Loucy (cell line): Measurements from ENCODE around the gene TMEM14A.
"Not testable (repeated sequence)": the region's sequence is repeated elsewhere in the genome, so short reads cannot be mapped to it uniquely, and the experiment has no call there.

Experiments used
- EZH2phosphoT487 ChIP-seq: fragments of 200-600 bp; IDR thresholded peaks from 2 replicates; pipeline ENCODE4 v1.6.1; 2018; ENCODE audit warnings: antibody characterized with exemption, mild to moderate bottlenecking, moderate library complexity, borderline replicate concordance
- TF ChIP-seq, protein P1 (sequence below): fragments of 200-600 bp; sonication (generic); conservative IDR thresholded peaks from 2 replicates; pipeline ENCODE4 v1.5.1; 2014; ENCODE audit warnings: mild to moderate bottlenecking, antibody characterized with exemption, low read length

- TF ChIP-seq, protein P1, sequence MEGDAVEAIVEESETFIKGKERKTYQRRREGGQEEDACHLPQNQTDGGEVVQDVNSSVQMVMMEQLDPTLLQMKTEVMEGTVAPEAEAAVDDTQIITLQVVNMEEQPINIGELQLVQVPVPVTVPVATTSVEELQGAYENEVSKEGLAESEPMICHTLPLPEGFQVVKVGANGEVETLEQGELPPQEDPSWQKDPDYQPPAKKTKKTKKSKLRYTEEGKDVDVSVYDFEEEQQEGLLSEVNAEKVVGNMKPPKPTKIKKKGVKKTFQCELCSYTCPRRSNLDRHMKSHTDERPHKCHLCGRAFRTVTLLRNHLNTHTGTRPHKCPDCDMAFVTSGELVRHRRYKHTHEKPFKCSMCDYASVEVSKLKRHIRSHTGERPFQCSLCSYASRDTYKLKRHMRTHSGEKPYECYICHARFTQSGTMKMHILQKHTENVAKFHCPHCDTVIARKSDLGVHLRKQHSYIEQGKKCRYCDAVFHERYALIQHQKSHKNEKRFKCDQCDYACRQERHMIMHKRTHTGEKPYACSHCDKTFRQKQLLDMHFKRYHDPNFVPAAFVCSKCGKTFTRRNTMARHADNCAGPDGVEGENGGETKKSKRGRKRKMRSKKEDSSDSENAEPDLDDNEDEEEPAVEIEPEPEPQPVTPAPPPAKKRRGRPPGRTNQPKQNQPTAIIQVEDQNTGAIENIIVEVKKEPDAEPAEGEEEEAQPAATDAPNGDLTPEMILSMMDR: not testable (repeated sequence)
- not testable (repeated sequence) for TF ChIP-seq EZH2phosphoT487
Observed at GRCh38 chr6:52676631-52677030, 5.7 kb downstream of the TMEM14A start.
